K562 (cell line): ENCODE data around the gene FRRS1. TPM values are rescaled to one million over a fixed set of nuclear protein-coding genes. Genes with fewer than 3 reads are reported as not detected.

Experiments
- ATAC-seq: fragments of 200-7000 bp; cut with Tn5 transposase; 3 replicates; pipeline ENCODE4 v1.9.1; 2020; ENCODE audit warnings: moderate library complexity
- BruUV-seq: library from RNA; stranded (reverse); fragments of 400-500 nt; replicated peaks from 2 replicates; lab custom pipeline; 2021; lab: Mats Ljungman, UMichigan
- CTCF ChIA-PET: fragments of 300-600 bp; formaldehyde crosslinking; extraction: SDS; loops from one replicate; lab custom pipeline; 2021; ENCODE audit warnings: low intra/inter-chr PET ratio; lab: Yijun Ruan, JAX
- POLR2A ChIA-PET: fragments of 300-600, 350-650 bp; sonication (Branson Sonifier 250); formaldehyde crosslinking; extraction: SDS; loops from one replicate; lab custom pipeline; 2021; ENCODE audit warnings: antibody characterized with exemption, inconsistent platforms; lab: Yijun Ruan, JAX
- DNase-seq, 4 experiments: peaks; one replicate each; pipeline versions ENCODE4 v3.0.0 to v3.0.0-alpha.2; 2011 to 2018; ENCODE audit warnings: low spot score in 3 of 4, mixed read lengths in 3 of 4; ENCODE audit errors: extremely low read depth in 1 of 4
- FAIRE-seq: peaks from 2 replicates; lab custom pipeline; 2011; peaks lifted over from hg19 to GRCh38; lab: Jason Lieb, UNC
- H2AFZ ChIP-seq: 2 replicates; pipeline ENCODE4 v1.6.0; 2011; ENCODE audit warnings: low read depth, low read length, control low read depth, inconsistent platforms
- H3K27ac ChIP-seq: fragments of 200-600 bp; 3 replicates; pipeline ENCODE4 v1.8.0; 2011; ENCODE audit warnings: low read depth, mild to moderate bottlenecking, control low read depth, inconsistent platforms, low read length, moderate library complexity, mixed read lengths; ENCODE audit errors: extremely low read depth
- H3K27me3 ChIP-seq, 2 experiments: fragments of 300-600 bp in 1 of 2; 2 replicates in 1 of 2; 3 replicates in 1 of 2; pipeline versions ENCODE4 v1.6.0 to v1.8.0; 2011; ENCODE audit warnings: inconsistent platforms in 2 of 2, low read length in 2 of 2, mild to moderate bottlenecking in 1 of 2, mixed read lengths in 1 of 2, moderate library complexity in 1 of 2; ENCODE audit not compliant: control insufficient read depth in 2 of 2, insufficient read depth in 2 of 2
- H3K36me3 ChIP-seq: fragments of 300-600 bp; 3 replicates; pipeline ENCODE4 v1.8.0; 2011; ENCODE audit warnings: mild to moderate bottlenecking, low read length, inconsistent platforms; ENCODE audit not compliant: control insufficient read depth, insufficient read depth
- H3K4me1 ChIP-seq, 2 experiments: fragments of 200-600 bp in 1 of 2; replicated peaks in 1 of 2; 2 replicates in 1 of 2; 3 replicates in 1 of 2; pipeline versions ENCODE4 v1.5.1 to v1.8.0; 2011; ENCODE audit warnings: inconsistent platforms in 2 of 2, low read length in 2 of 2, mild to moderate bottlenecking in 1 of 2, mixed read lengths in 1 of 2, moderate library complexity in 1 of 2; ENCODE audit not compliant: control insufficient read depth in 2 of 2, insufficient read depth in 2 of 2
- H3K4me2 ChIP-seq: 2 replicates; pipeline ENCODE4 v1.6.1; 2011; ENCODE audit warnings: low read length, control low read depth, inconsistent platforms, mixed read lengths; ENCODE audit not compliant: insufficient read depth
- H3K4me3 ChIP-seq: fragments of 200-600 bp; sonication (generic), shearing (Covaris generic); 2 replicates; pipeline ENCODE4 v1.5.1; 2016; ENCODE audit warnings: control low read depth, inconsistent platforms
- H3K79me2 ChIP-seq: fragments of 200-600 bp; 3 replicates; pipeline ENCODE4 v1.8.0; 2011; ENCODE audit warnings: low read length, inconsistent platforms; ENCODE audit not compliant: control insufficient read depth, insufficient read depth
- H3K9ac ChIP-seq, 2 experiments: 2 replicates each; pipeline versions ENCODE4 v1.6.0 to v1.6.1; 2011; ENCODE audit warnings: low read depth in 2 of 2, low read length in 2 of 2, control low read depth in 1 of 2, inconsistent platforms in 1 of 2, mild to moderate bottlenecking in 1 of 2, mixed read lengths in 1 of 2; ENCODE audit not compliant: insufficient read depth in 1 of 2
- H3K9me1 ChIP-seq: one replicate; pipeline ENCODE4 v1.6.0; 2011; ENCODE audit warnings: inconsistent platforms, mild to moderate bottlenecking, low read length, moderate library complexity; ENCODE audit not compliant: control insufficient read depth, insufficient read depth
- H3K9me3 ChIP-seq: replicated peaks from 2 replicates; pipeline ENCODE4 v1.5.1; 2011; ENCODE audit warnings: low read depth, low read length, inconsistent platforms; ENCODE audit not compliant: control insufficient read depth, insufficient read depth
- H4K20me1 ChIP-seq: replicated peaks from 2 replicates; pipeline ENCODE4 v1.6.1; 2011; ENCODE audit warnings: low read length, inconsistent platforms, mixed read lengths; ENCODE audit not compliant: control insufficient read depth, insufficient read depth
- CTBP1 ChIP-seq: fragments of 450-650 bp; IDR thresholded peaks from 2 replicates; pipeline ENCODE4 v1.6.1; 2016; ENCODE audit warnings: borderline replicate concordance
- KLF1 ChIP-seq: fragments of 450-650 bp; IDR thresholded peaks from 2 replicates; pipeline ENCODE4 v1.6.1; 2016; ENCODE audit warnings: missing genetic modification characterization, missing compliant biosample characterization
- KLF16 ChIP-seq: IDR thresholded peaks from 2 replicates; pipeline ENCODE4 v1.6.1; 2016; ENCODE audit warnings: antibody characterized with exemption
- L3MBTL2 ChIP-seq: fragments of 450-650 bp; IDR thresholded peaks from 2 replicates; pipeline ENCODE4 v1.6.1; 2016; ENCODE audit warnings: mild to moderate bottlenecking, moderate library complexity
- NFIX ChIP-seq: fragments of 250-450 bp; sonication (Bioruptor Pico); IDR thresholded peaks from 2 replicates; pipeline ENCODE4 v1.4.0; 2020; ENCODE audit warnings: low read depth, mild to moderate bottlenecking, moderate library complexity
- POLR2A ChIP-seq: fragments of 450-650 bp; conservative IDR thresholded peaks from 2 replicates; pipeline ENCODE4 v1.6.1; 2016
- SPI1 ChIP-seq: IDR thresholded peaks from 2 replicates; pipeline ENCODE4 v1.6.1; 2011; ENCODE audit warnings: low read depth, low read length, control low read depth, borderline replicate concordance
- SUPT5H ChIP-seq: fragments of 450-650 bp; IDR thresholded peaks from 2 replicates; pipeline ENCODE4 v1.6.1; 2016
- ZBTB33 ChIP-seq: sonication (generic); formaldehyde crosslinking; IDR thresholded peaks from 2 replicates; pipeline ENCODE4 v1.8.1; 2023; ENCODE audit warnings: mild to moderate bottlenecking, missing genetic modification reagents
- ZFP91 ChIP-seq: sonication (generic); formaldehyde crosslinking; IDR thresholded peaks from 2 replicates; pipeline ENCODE4 v1.8.0; 2022; ENCODE audit warnings: mild to moderate bottlenecking, missing genetic modification reagents
- ZNF408 ChIP-seq: fragments of 250-450 bp; sonication (Bioruptor Pico); IDR thresholded peaks from 2 replicates; pipeline ENCODE4 v1.4.0; 2020; ENCODE audit warnings: low read depth, mild to moderate bottlenecking, moderate library complexity
- WGBS: fragments of 100-300 bp; shearing (Covaris generic); methylation state at CpG from one replicate; pipeline ENCODE4 v1.1.6; 2016; ENCODE audit warnings: low coverage, mixed read lengths; ENCODE audit not compliant: insufficient coverage; ENCODE audit errors: missing lambda C conversion rate; 5-methylcytosine and 5-hydroxymethylcytosine counted together
- in situ Hi-C: fragments of 300-500 bp; cut with MboI; formaldehyde crosslinking; loops from 4 replicates; pipeline ENCODE4 v1.15.0; 2018; ENCODE audit warnings: inconsistent platforms, mixed read lengths
- intact Hi-C: fragments of 100-400 bp; cut with micrococcal nuclease; formaldehyde crosslinking; loops from 2 replicates; pipeline ENCODE4 v1.14.2; 2022
- polyA plus RNA-seq, 8 experiments: library from polyadenylated mRNA; depleted of rRNA in 4 of 8; stranded (reverse) in 5 of 8; unstranded in 3 of 8; fragments of >200 nt; fragmentation: Nextera tagmentation in 2 of 8; fragmentation: Illumina TruSeq in 1 of 8; extraction: Ambion mirVana in 2 of 8; extraction: Trizol in 1 of 8; gene quantifications; 2 replicates each; pipeline versions ENCODE4 v1.2.1 to v1.2.3, GENCODE V29; 2011 to 2014; ENCODE audit warnings: inconsistent platforms in 1 of 8, missing spikeins in 1 of 8
- total RNA-seq, 7 experiments: library from RNA; depleted of rRNA in 6 of 7; stranded (reverse); fragments of >200 nt in 6 of 7; fragmentation: Illumina TruSeq in 2 of 7; extraction: Trizol in 2 of 7; gene quantifications; 2 replicates each; pipeline versions ENCODE4 v1.2.1 to v1.2.3, GENCODE V29; 2011 to 2021; ENCODE audit warnings: low replicate concordance in 1 of 7

Gene FRRS1
- total and polyA plus RNA-seq, 9 of the 15 experiments (the other 6 are each of a cell fraction or from before 2014, with no cell fraction given): 0.87 to 54.0 (median 23.7) TPM

GRCh38 chr1:99704356-99704816, 62.0 kb downstream of the FRRS1 start:
- Histone ChIP-seq H3K4me2 (peak overlapping the region; percentile 8; the same call in 1 of the 2 replicates), H3K9me1 (no peaks in the 10 kb centered on the region), H4K20me1 (no peaks in the 10 kb centered on the region), H3K36me3 (peaks cover 40% of the 10 kb centered on the region), H3K79me2 (no peaks in the 10 kb centered on the region), H3K4me3 (no peak overlapping the region), H3K9ac (no peak overlapping the region), H3K9me3 (no peaks in the 10 kb centered on the region), H2AFZ (no peak overlapping the region), H3K27me3 (no peaks in the 10 kb centered on the region), H3K27ac (no peak overlapping the region; the same call in 2 of the 3 replicates), H3K4me1 (peaks cover 2 to 6% of the 10 kb centered on the region in 2 experiments; a peak in 4 of 5 replicates)
- FAIRE-seq (no peak), DNase-seq (peak in 1 of 4 experiments; percentile 50), ATAC-seq (peak; percentile 73)
- BruUV-seq: no TSS peak
- 0 out of 2 replicates have a peak, but pooled peaks have one; percentile 12 for TF ChIP-seq L3MBTL2
- peak; percentile 74; the same call in 1 of the 2 replicates for TF ChIP-seq ZBTB33 (CRISPR knock-in tag)
- 0 out of 2 replicates have a peak, but pooled peaks have one; percentile 40 for TF ChIP-seq CTBP1
- peak; percentile 50; the same call in 1 of the 2 replicates for TF ChIP-seq SUPT5H
- no peak for TF ChIP-seq KLF16
- TF ChIP-seq ZNF408: no peak
- TF ChIP-seq NFIX (CRISPR knock-in tag): no peak
- TF ChIP-seq SPI1: peak; percentile 70; the same call in 1 of the 2 replicates
- TF ChIP-seq POLR2A: peak; percentile 60
- TF ChIP-seq ZFP91: peak; percentile 67; the same call in 1 of the 2 replicates
- TF ChIP-seq KLF1 (tag): peak; percentile 72; the same call in 1 of the 2 replicates
- in situ Hi-C loops: loop anchor here (10.0 kb wide), 1 partner anchor 520 kb away; no protein-coding TSS in a partner anchor
- WGBS: 56% methylated on average over 13 of the region's 17 CpGs
- POLR2A ChIA-PET: interaction anchor here (0.6 kb wide), 1 partner anchor 27 kb away, joined by 3 read pairs; no protein-coding TSS in a partner anchor
- CTCF ChIA-PET: no interaction called here
- intact Hi-C loops: loop anchor here (10.0 kb wide), 1 partner anchor 170 kb away; no protein-coding TSS in a partner anchor
